ENCODE measurements around the gene HTRA3.

The HTRA3 gene

DNA sequence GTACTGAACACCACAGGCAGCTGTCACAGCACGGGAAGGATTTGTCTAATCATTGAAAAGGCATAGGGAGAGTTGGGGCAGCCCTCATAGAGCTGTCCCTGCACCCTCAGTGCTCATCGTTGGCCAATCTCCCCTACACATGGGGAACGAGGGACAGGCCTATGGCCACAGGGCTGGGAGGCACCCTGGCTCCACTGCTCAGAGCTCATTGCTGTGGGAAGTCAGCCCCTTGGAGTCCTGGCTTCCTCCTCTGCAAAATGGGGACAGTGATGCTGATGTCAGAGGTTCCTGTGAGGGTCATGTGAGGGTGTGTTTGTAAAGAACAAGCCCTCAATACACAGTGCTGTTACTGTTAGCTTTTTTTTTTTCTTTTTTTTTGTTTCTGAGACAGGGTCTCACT is 19.3 kb upstream of the HTRA3 start:
- FAIRE-seq: no peak

- FAIRE-seq: no peak
Observed at GRCh38 chr4:8250637-8251036, 18.9 kb upstream of the HTRA3 start.

DNA sequence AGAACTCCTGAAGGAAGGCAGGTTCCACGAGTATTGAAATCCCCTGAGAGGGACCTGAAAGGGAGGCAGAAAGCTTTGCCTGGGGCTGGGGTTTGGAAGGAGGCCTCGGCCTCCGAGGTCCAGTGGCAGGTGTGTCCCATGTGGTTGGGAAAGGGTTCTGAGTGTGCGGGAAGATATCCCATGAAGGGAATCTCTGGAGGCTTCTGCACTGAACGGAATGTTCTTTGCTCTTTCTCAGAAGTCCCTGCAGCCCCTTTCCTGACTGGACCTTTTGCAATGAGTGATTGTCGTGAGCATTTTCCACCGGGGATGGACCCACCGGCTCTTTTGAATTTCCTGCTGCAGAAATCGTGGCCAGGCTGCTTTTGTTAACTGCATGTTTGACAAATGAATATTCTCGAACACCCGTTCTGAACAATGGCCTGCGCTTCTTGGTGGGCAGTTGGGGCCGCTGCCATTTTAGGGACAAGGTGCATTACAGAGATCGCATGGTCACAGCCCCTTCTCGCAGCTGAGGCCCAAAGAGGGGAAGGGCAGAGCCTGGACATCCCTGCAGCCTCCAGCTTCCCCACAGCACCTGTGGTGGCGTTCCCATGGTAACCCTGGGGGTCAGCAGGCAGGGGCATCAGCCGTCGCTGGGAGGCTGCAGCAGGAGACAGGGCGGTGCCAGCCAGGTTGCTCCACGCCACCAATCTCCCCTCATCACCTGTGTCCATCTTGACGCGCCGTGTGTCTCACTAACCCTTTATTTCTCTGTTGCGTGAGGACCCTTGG is 18.3 kb upstream of the HTRA3 start:
- no peak for FAIRE-seq

DNA sequence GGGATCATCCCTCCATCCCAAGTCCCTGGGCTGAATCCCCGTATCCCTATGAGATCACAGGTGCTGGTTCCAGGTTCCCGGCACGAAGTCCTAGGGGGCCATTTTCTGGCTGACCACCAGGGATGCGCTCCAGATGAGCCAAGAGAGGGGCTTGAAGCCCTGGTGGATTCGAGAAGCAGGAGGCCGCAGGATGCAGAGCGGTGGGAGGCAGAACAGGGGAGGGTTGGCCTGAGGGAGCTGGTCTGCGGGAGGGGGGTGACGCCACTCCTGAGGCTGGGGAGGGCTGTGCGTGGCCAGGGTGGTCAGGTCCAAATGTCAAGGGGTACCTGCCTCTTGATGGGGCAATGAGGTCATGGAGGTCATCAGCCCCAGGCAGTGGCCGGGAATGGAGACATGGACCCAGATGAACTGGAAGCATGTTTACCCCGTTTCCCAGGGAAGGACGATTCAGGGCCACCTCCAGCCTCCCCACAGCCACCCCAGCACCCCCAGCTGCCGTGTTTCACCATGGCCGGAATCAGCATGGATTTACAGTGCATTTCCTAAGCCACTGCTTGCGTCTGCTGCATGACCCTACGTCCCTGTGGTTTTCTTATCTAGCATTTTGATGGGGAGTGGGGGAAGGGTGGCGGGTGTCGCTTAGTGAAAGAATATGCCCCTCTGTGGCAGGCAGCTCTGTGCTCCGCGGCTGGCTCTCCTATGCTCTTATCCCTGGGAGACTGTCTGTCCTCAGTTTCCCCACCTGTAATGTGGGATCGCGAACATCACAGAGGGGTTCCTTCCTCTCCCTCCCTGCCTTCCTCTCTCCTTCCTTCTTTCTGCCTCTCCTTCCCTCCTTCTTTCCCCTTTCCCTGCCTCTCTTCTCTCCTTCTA is 17.0 kb upstream of the HTRA3 start:
- FAIRE-seq: no peak

DNA sequence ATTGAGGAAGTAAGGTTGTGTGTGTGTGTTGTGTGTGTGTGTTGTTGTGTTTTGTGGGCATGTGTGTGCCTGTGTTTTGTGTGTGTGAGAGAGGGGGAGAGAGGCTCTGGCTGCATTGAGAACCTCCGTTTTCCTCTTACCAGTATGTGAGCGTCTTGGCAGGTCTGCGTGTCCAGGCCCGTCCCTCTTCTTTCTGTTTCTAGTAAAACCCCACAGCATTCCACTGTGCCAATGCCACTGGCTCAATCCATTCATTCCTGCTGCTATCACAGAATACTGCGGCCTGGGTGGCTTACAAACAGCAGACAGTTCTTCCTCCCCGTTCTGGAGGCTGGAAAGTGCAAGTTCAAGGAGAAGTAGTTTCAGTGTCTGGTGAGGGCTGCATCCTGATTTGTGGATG is 15.5 kb upstream of the HTRA3 start:
- FAIRE-seq: no peak

- FAIRE-seq: no peak
Observed at GRCh38 chr4:8255698-8256441, 13.7 kb upstream of the HTRA3 start.

- FAIRE-seq: no peak
Observed at GRCh38 chr4:8257854-8258253, 11.7 kb upstream of the HTRA3 start.

GRCh38 chr4:8258552-8259212 is 10.9 kb upstream of the HTRA3 start:
- no peak for FAIRE-seq

DNA sequence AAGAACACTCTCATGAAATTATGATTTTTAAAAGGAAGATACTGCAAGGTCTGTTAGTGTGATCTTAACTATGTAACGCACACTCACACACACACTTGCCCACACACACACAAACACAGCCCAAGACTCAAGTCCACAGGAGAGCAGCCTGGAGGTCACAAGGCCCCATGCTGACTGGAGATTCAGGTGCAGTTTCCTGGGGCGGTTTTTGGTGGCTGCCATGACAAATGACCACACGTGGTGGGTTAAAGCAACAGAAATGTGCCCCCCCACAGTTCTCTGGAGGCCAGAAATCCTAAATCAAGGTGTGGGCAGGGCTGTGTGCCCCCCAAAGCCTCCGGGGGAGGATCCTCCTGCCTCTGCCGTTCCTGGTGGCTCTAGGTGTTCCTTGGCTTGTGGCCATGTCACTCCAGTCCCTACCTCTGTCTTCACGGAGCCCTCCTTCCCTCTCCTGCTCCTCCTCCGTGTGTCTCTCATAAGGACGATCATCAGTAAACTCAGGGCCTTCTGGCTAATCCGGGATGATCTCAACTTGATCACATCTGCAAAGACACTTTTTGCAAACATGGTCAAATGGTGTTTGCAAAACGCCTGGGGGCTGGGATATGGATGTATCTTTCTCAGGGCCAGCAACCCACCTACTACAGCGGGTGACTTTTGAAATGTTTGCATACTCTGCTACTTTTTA is 9.7 kb upstream of the HTRA3 start:
- FAIRE-seq: no peak

- FAIRE-seq: no peak
Observed at GRCh38 chr4:8260656-8261111, 8.9 kb upstream of the HTRA3 start.

DNA sequence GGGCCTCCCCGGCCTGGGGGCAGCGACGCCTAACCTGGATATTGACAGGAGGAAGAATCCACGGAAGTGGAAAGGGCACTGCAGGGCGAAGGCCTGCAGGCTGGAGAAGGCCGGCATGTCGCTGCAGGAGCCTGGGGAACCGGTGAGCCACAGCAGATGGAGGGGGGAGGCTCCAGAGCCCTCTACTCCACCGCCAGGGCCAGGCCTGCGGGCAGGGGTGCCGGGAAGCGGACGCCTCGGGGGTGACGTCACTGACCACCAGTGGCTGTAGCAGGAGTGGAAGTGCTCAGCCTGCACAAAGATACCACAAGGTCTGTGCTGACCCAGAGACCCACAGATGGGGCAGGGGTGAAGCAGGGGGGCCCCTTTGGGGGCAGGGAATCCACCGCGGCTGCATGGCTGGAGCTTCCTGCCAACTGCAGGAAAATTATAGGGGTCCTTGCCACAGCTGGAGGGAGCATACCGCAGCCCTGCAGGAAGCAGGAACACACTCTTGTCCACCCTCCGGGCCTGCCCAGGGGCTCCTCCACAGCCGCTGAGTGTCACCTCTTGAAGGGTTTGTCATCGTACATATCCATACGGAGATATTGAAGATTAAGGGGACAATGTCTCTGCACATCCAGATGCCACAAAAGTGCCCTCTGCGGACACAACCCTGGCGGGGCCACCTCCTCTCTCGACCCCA is 7.6 kb upstream of the HTRA3 start:
- no peak for FAIRE-seq

- FAIRE-seq: no peak
Observed at GRCh38 chr4:8262637-8263322, 6.8 kb upstream of the HTRA3 start.

DNA sequence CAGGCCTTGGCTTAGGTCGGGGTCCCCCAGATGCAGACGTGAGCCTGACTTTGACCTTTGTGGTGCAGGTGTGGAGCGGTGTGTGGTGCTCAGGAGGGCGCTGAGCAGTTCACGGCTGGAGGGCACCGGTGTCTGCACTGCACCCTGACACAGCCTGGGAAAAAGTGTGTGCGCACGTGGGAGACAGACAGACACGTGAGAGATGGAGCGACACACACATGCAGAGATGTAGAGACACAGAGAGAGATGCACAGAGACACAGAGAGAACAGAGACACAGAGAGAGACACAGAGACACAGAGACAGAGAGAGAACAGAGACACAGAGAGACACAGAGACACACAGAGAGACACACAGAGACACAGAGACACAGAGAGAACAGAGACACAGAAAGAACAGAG is 6.2 kb upstream of the HTRA3 start:
- no peak for FAIRE-seq

GRCh38 chr4:8264106-8264505 is 5.4 kb upstream of the HTRA3 start:
- no peak for FAIRE-seq

DNA sequence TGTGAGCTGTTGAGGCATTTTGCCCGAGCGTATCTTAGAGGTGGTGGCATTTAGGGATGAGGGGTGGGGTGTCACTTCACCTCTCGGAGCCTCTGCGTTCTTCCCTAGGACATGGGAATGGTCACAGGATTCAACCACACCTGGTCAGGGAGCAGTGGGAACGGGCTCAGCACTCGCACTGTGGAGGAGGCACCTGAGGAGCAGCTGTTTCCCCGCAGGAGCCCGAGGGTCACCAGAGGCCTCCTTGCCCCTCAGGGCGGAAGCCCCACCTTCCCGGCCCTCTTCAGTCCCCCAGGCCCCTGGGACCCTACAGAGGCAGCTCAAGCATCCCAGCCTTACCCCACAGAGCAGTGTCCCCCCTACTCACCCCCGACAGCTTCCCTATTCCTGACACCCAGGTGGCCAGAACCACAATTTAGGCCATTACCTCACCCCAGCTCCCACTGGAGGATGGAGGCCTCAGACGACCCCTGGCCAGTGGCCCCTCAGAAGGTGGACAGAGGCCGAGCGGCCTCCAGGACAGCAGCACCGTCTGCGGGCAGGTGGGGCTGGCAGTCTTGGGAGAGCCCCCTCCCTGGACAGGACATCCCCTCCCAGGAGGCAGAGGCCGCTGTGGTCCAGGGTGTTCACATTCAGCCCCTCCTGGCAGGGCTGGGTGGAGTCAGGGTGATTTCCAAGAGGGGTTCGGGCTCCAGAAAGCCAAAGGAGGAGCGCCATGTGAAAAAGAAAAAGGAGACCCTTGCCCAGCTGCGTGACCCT is 4.2 kb upstream of the HTRA3 start:
- no peak for FAIRE-seq

DNA sequence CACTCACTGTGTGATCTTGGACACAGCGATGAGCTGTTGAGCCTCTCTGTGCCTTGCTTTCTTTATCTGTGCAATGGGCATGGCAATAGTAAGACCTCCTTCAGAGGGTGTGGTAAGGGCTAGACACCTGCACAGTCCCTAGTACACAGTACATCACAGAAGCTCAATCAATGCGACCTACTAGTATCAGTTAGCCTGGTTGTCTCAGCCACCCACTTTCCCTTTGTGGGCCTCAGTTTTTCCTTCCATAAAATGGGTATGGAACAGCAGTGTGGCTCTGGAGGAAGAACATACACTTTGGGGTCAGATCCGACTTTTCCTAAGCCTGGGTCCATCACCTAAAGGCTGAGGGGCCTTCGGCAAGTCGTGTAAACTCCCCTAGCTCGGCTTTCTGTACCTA is 3.5 kb upstream of the HTRA3 start:
- no peak for FAIRE-seq

GRCh38 chr4:8266508-8266907 is 3.0 kb upstream of the HTRA3 start:
- FAIRE-seq: no peak

GRCh38 chr4:8267077-8267476 is 2.5 kb upstream of the HTRA3 start:
- FAIRE-seq: no peak

- no peak for FAIRE-seq
Observed at GRCh38 chr4:8268211-8268610, 1.3 kb upstream of the HTRA3 start.

GRCh38 chr4:8268901-8269534 is 536 bp upstream of the HTRA3 start:
- no peak for FAIRE-seq
